Measurements from ENCODE around the gene XBP1.
A peak's percentile ranks its signal among the peaks of the same experiment; 100 is the strongest.
"Not testable (repeated sequence)": the region's sequence is repeated elsewhere in the genome, so short reads cannot be mapped to it uniquely, and the experiment has no call there.

Gene XBP1

GRCh38 chr22:28800308-28801041, at the start of gene XBP1:
Gene XBP1 (minus strand): TSS chr22:28800569.
- DNase-seq: peak; percentile 91 to 92

- no peak for DNase-seq
These were observed 46.6 kb upstream of the XBP1 start for GRCh38 chr22:28846994-28847393.

GRCh38 chr22:28844277-28844676, 43.9 kb upstream of the XBP1 start:
- DNase-seq: not testable (repeated sequence)

DNA sequence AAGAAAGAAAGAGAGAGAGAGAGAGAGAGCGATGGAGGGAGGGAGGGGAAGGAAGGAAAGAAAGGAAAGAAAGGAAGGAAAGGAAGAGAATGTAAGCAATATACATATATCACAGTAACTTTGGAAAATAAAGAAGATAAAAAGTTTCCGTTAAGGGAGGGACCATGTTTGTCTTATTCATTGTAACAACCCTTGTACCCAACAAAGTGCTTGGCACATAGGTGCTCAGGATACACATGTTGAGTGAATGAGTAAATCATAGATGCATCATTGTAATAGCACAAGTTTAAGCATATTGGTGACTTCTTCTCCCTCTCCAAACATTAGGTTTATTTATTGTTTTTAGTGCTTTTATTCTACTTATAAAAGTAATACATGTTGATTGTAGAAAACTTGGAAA, 43.3 kb upstream of the XBP1 start:
- no peak for DNase-seq

- no peak for DNase-seq
These were observed 40.7 kb upstream of the XBP1 start for GRCh38 chr22:28841111-28841510.

DNA sequence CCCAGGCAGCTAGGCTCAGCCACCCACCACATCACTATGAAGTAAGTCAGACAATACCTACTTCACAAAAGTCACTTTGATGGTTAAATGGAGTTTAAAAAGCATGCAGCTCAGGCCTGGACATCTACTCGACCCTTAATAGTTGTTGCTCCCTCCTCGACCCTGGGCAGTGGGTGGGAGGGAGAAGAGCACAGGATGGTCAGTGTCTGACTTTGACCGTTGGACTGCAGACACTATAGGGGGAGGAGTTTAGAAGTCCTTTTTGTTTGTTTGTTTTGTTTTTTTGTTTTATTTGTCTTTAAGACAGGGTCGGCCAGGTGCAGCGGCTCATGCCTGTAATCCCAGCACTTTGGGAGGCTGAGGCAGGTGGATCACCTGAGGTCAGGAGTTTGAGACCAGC, 38.6 kb upstream of the XBP1 start:
- DNase-seq: no peak

- DNase-seq: no peak
These were observed 37.3 kb upstream of the XBP1 start for GRCh38 chr22:28837640-28838039.

- DNase-seq: no peak
These were observed 35.3 kb upstream of the XBP1 start for GRCh38 chr22:28835630-28836189.

GRCh38 chr22:28833276-28833923, 33.0 kb upstream of the XBP1 start:
- no peak for DNase-seq

GRCh38 chr22:28832731-28833130, 32.4 kb upstream of the XBP1 start:
- no peak for DNase-seq

GRCh38 chr22:28831140-28832072, 31.0 kb upstream of the XBP1 start:
- DNase-seq: no peak

GRCh38 chr22:28830441-28830840, 30.1 kb upstream of the XBP1 start:
- no peak for DNase-seq

DNA sequence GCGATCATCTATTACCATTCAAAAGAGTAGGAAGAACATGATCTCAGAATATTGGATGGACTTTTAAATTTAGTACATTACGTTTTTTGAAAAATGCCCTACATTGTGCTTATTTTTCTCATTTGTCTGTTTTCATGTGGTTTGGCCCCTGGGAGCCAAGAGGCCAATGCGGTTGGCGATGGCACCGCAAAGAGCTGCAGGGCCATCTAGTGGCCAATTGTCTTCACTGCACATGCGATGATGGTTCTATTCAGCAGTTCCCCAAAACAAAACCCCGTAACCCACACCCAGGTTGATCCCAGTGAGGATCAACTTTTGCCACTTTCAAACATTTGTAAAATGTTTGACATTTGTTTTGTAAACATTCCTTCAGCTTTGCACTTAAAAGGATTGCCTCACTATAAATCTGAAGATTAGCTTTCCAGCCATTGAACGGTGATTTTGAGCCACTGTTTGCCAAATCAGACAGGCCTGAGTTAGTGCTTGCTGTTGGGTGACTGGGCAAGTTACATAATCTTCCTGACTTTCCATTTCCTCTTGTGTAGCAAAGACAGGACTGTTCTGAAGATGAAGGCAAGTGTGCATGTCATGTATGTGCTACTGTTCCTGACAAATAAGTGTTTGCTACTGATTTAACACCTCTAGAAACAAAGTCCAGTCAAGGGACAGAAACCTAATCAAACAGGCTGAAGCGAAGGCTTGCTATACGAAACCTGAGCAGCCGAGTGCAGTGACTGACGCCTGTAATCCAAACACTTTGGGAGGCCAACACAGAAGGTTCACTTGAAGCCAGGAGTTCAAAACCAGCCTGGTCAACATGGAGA, 29.2 kb upstream of the XBP1 start:
- peak; percentile 80 to 81 for DNase-seq

- DNase-seq: no peak
These were observed 26.6 kb upstream of the XBP1 start for GRCh38 chr22:28826921-28827320.

DNA sequence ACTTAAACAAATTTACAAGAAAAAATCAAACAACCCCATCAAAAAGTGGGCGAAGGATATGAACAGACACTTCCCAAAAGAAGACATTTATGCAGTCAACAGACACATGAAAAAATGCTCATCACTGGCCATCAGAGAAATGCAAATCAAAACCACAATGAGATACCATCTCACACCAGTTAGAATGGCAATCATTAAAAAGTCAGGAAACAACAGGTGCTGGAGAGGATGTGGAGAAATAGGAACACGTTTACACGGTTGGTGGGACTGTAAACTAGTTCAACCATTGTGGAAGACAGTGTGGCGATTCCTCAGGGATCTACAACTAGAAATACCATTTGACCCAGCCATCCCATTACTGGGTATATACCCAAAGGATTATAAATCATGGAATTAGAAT, 26.1 kb upstream of the XBP1 start:
- not testable (repeated sequence) for DNase-seq

- DNase-seq: not testable (repeated sequence)
These were observed 24.1 kb upstream of the XBP1 start for GRCh38 chr22:28824455-28824854.

GRCh38 chr22:28822930-28823551, 22.7 kb upstream of the XBP1 start:
- DNase-seq: peak; percentile 31 to 60

- no peak for DNase-seq
These were observed 21.1 kb upstream of the XBP1 start for GRCh38 chr22:28821452-28821851.

GRCh38 chr22:28820885-28821284, 20.5 kb upstream of the XBP1 start:
- no peak for DNase-seq

DNA sequence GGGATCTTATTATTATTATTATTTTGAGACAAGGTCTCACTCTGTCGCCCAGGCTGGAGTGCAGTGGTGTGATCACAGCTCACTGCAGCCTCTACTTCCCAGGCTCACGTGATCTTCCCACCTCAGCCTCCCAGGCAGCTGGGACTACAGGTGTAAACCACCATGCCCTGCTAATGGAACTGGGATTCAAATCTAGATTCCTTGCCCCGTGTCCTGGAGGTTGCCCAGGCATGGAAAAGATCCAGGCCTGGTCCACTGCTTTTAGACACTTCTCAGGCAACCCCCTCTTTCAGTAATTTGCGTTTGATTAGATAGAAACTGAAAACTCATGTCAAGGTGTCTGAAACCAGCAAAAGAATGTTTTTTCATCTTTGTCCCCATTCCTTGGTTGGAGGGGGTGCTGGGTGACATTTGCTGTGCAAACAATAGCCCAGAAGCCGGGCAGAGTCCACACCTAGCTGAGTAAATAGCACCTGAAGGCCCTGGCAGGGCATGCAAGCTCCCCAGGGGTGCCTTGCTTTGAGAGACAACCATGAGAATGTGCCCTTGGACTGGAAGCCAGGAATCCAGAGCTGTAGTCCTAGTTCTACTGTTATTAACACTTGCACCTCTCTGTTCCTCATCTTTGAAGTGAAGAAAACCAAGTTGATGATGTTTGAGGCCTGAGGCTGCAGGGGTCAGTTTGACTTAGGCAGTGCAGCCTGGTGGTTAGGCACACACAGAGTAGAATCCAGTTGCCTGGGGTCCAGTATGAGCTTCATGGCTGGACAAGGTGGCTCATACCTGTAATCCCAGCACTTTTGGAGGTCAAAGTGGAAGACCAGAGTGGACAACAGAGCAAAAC, 19.1 kb upstream of the XBP1 start:
- DNase-seq: no peak
